ENCODE measurements around the gene DMRT2.

DNA sequence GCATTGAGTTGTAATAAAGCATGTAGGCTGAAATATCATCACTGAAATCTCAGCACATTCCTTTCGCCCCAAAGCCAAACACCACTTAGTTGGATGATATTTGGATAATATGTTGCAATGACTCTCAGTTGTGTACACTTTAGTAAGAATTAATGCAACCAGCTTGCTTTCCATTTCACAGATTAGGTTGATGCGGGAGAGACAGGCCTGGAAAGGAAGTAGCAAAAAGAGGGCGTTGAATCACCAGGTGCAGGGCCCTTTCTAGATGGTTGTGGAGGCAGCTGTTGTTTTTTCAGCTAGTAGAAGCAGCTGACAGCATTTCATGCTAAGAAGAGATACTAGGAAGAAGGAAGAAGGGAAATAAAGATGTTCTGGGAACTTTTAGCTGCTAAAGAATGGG, 42.8 kb upstream of the DMRT2 start:
- TF ChIP-seq, protein P1, sequence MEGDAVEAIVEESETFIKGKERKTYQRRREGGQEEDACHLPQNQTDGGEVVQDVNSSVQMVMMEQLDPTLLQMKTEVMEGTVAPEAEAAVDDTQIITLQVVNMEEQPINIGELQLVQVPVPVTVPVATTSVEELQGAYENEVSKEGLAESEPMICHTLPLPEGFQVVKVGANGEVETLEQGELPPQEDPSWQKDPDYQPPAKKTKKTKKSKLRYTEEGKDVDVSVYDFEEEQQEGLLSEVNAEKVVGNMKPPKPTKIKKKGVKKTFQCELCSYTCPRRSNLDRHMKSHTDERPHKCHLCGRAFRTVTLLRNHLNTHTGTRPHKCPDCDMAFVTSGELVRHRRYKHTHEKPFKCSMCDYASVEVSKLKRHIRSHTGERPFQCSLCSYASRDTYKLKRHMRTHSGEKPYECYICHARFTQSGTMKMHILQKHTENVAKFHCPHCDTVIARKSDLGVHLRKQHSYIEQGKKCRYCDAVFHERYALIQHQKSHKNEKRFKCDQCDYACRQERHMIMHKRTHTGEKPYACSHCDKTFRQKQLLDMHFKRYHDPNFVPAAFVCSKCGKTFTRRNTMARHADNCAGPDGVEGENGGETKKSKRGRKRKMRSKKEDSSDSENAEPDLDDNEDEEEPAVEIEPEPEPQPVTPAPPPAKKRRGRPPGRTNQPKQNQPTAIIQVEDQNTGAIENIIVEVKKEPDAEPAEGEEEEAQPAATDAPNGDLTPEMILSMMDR (IDR thresholded peaks at IDR 0.05), result no peak
- TF ChIP-seq ZFX (IDR thresholded peaks at IDR 0.05; ENCODE audit: borderline replicate concordance), result no peak

Data from 22Rv1 (cell line).